HEK293 (cell line): ENCODE results near the gene PSEN2.

Source experiments
- GLI4 ChIP-seq: fragments of 450-650 bp; formaldehyde crosslinking; IDR thresholded peaks from 2 replicates; pipeline ENCODE4 v1.5.1; 2016; ENCODE audit warnings: missing biosample characterization, missing genetic modification characterization
- GLIS1 ChIP-seq: fragments of 450-650 bp; formaldehyde crosslinking; IDR thresholded peaks from 2 replicates; pipeline ENCODE4 v1.5.1; 2016; ENCODE audit warnings: missing biosample characterization, missing genetic modification characterization
- REST ChIP-seq: fragments of 450-650 bp; formaldehyde crosslinking; IDR thresholded peaks from 2 replicates; pipeline ENCODE4 v1.5.1; 2016; ENCODE audit warnings: missing biosample characterization, missing genetic modification characterization
- ZBTB26 ChIP-seq: fragments of 450-650 bp; formaldehyde crosslinking; optimal IDR thresholded peaks from 2 replicates; pipeline ENCODE3; 2016; ENCODE audit warnings: missing biosample characterization, mild to moderate bottlenecking, missing genetic modification characterization
- ZFP37 ChIP-seq: fragments of 450-650 bp; formaldehyde crosslinking; IDR thresholded peaks from 2 replicates; pipeline ENCODE4 v1.5.1; 2016; ENCODE audit warnings: missing biosample characterization, missing genetic modification characterization
- ZNF585B ChIP-seq: fragments of 450-650 bp; formaldehyde crosslinking; IDR thresholded peaks from 2 replicates; pipeline ENCODE4 v1.5.1; 2016; ENCODE audit warnings: missing biosample characterization, missing genetic modification characterization
- ZNF670 ChIP-seq: fragments of 450-650 bp; formaldehyde crosslinking; IDR thresholded peaks from 2 replicates; pipeline ENCODE4 v1.5.1; 2016; ENCODE audit warnings: missing biosample characterization, missing genetic modification characterization, low read depth
- ZNF76 ChIP-seq: fragments of 450-650 bp; formaldehyde crosslinking; IDR thresholded peaks from 2 replicates; pipeline ENCODE4; 2016; ENCODE audit warnings: low read depth, missing biosample characterization, missing genetic modification characterization, borderline replicate concordance
- TF ChIP-seq, protein P1 (sequence below): fragments of 450-650 bp; formaldehyde crosslinking; IDR thresholded peaks from 2 replicates; pipeline ENCODE4 v1.5.1; 2016; ENCODE audit warnings: missing biosample characterization, missing genetic modification characterization
- TF ChIP-seq, protein P2 (sequence below): fragments of 450-650 bp; formaldehyde crosslinking; IDR thresholded peaks from 2 replicates; pipeline ENCODE4 v1.5.1; 2017; ENCODE audit warnings: missing biosample characterization, missing genetic modification characterization

DNA sequence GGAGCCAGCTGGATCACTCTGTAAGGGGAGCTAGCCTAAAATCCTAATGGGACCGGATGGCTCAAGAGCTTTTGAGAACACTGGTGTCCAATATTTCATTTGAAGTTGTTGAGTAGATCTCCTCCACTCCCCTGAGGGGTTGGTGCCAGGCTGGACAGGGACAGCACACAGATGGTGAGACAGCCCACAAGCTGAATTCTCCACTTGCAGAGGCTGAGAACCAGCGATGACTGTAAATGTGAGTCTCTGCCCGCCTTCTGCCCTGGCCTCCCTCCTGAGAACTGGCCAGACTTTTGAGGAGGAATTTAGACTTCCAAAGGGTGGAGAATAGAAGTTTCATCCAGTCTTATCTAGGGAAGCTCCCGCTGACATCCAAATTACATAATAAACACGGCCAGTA, 49.2 kb downstream of the PSEN2 start:
- TF ChIP-seq, protein P1, sequence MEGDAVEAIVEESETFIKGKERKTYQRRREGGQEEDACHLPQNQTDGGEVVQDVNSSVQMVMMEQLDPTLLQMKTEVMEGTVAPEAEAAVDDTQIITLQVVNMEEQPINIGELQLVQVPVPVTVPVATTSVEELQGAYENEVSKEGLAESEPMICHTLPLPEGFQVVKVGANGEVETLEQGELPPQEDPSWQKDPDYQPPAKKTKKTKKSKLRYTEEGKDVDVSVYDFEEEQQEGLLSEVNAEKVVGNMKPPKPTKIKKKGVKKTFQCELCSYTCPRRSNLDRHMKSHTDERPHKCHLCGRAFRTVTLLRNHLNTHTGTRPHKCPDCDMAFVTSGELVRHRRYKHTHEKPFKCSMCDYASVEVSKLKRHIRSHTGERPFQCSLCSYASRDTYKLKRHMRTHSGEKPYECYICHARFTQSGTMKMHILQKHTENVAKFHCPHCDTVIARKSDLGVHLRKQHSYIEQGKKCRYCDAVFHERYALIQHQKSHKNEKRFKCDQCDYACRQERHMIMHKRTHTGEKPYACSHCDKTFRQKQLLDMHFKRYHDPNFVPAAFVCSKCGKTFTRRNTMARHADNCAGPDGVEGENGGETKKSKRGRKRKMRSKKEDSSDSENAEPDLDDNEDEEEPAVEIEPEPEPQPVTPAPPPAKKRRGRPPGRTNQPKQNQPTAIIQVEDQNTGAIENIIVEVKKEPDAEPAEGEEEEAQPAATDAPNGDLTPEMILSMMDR (tag by site-specific recombination) = no peak
- TF ChIP-seq ZNF670 (tag by site-specific recombination) = no peak
- TF ChIP-seq ZFP37 (tag by site-specific recombination) = no peak
- no peak for TF ChIP-seq GLIS1
- TF ChIP-seq ZNF585B (tag by site-specific recombination) = no peak
- no peak for TF ChIP-seq ZNF76
- TF ChIP-seq ZBTB26 = no peak
- no peak for TF ChIP-seq GLI4 (tag by site-specific recombination)
- TF ChIP-seq, protein P2, sequence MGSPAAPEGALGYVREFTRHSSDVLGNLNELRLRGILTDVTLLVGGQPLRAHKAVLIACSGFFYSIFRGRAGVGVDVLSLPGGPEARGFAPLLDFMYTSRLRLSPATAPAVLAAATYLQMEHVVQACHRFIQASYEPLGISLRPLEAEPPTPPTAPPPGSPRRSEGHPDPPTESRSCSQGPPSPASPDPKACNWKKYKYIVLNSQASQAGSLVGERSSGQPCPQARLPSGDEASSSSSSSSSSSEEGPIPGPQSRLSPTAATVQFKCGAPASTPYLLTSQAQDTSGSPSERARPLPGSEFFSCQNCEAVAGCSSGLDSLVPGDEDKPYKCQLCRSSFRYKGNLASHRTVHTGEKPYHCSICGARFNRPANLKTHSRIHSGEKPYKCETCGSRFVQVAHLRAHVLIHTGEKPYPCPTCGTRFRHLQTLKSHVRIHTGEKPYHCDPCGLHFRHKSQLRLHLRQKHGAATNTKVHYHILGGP (tag by site-specific recombination) = no peak
- TF ChIP-seq REST (tag by site-specific recombination) = no peak
